ENCODE measurements around the gene PPIA.

DNA sequence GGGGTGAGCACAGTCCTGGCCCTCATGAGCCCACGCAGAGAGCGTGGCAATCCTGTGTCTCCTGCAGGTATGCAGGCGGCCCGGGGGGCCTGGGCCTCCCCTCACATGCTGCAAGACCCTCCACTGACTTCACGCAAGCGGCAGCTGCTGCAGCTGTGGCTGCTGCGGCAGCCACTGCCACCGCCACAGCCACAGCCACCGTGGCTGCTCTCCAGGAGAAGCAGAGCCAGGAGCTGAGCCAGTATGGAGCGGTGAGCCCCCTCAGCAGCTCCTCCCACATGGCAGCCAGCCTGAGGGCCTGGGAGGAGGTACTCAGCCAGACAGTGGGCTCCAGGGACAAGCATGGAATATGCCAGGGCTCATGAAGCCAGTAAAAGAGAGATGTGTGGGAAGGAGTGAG is 39.2 kb upstream of the PPIA start:
- TF ChIP-seq CTCF (IDR thresholded peaks at IDR 0.05) (no peak), EP300 (IDR thresholded peaks at IDR 0.05) (no peak), POLR2A (IDR thresholded peaks at IDR 0.05) (no peak)

Data from suprapubic skin (tissue), 3 donors.